DND-41 (cell line): Measurements from ENCODE around the gene SPAG16.

Source experiments
- EZH2 ChIP-seq: IDR thresholded peaks from 3 replicates; pipeline ENCODE4 v1.6.1; 2012; ENCODE audit warnings: borderline replicate concordance, low read depth, mild to moderate bottlenecking, moderate library complexity, low read length, inconsistent platforms; ENCODE audit not compliant: severe bottlenecking
- TF ChIP-seq, protein P1 (sequence below): IDR thresholded peaks from 2 replicates; pipeline ENCODE4 v1.5.1; 2012; ENCODE audit warnings: borderline replicate concordance, low read length, moderate library complexity, mild to moderate bottlenecking; ENCODE audit not compliant: poor library complexity, severe bottlenecking; ENCODE audit errors: extremely low read depth

DNA sequence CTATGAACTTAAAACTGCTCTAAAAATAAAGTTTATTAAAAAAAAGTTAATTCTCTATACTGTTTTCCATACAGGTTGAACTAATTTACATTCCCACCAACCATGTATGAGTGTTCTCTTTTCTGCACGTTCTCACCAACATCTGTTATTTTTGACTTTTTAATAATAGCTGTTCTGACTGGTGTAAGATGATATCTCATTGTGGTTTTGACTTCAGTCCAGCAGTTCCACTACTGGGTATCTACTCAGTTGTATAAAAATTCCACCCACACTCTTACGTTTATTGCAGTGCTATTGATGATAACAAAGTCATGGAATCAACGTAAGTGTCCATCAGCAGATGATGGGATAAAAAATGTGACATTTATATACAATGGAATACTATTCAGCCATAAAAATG is 33.7 kb downstream of the SPAG16 start:
- TF ChIP-seq, protein P1, sequence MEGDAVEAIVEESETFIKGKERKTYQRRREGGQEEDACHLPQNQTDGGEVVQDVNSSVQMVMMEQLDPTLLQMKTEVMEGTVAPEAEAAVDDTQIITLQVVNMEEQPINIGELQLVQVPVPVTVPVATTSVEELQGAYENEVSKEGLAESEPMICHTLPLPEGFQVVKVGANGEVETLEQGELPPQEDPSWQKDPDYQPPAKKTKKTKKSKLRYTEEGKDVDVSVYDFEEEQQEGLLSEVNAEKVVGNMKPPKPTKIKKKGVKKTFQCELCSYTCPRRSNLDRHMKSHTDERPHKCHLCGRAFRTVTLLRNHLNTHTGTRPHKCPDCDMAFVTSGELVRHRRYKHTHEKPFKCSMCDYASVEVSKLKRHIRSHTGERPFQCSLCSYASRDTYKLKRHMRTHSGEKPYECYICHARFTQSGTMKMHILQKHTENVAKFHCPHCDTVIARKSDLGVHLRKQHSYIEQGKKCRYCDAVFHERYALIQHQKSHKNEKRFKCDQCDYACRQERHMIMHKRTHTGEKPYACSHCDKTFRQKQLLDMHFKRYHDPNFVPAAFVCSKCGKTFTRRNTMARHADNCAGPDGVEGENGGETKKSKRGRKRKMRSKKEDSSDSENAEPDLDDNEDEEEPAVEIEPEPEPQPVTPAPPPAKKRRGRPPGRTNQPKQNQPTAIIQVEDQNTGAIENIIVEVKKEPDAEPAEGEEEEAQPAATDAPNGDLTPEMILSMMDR: no peak
- TF ChIP-seq EZH2: no peak
